Fibroblast of pulmonary artery (primary cell): ENCODE data around the gene PDZD2.
A peak's percentile ranks its signal among the peaks of the same experiment; 100 is the strongest.

Experiments
- DNase-seq: peaks from one replicate; pipeline ENCODE4 v3.0.0-alpha.2; 2010; ENCODE audit warnings: low read depth
- H3K4me3 ChIP-seq: replicated peaks from 2 replicates; pipeline ENCODE4 v1.5.1; 2011; ENCODE audit warnings: low read depth, mild to moderate bottlenecking, control low read depth, low read length, moderate library complexity
- CTCF ChIP-seq: IDR thresholded peaks from 2 replicates; pipeline ENCODE4 v1.5.1; 2011; ENCODE audit warnings: mild to moderate bottlenecking, control low read depth, low read length, inconsistent platforms; ENCODE audit errors: missing control alignments

Gene PDZD2

DNA sequence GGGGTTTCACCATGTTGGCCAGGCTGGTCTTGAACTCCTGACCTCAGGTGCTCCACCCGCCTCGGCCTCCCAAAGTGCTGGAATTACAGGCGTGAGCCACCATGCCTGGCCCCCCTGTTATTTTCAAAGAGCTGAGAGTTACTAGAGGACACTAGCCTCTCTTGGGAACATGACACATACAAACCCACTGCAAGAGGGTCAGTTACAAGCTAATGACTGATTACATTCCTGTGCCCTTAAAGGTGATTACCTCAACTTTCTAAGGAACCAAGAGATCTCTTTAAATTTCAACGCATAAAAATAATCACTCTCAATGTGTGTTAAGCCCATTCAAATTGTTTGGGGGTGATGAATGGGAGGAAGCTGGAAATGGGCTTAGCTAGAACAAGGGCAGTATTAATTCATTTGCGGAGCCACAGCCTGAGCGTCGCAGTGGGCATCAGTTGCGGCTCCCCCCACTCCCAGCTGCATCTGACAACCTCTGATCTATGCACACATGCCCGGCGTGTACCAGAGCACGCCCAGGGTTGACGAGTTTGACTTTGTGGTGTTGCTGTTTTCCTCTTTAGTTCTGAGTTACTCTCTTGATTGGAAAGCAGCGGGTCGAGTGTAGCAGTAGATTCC is 388.3 kb downstream of the PDZD2 start:
- DNase-seq, result no peak
- no peak for TF ChIP-seq CTCF
- peak overlapping the region; percentile 29 for H3K4me3 ChIP-seq

GRCh38 chr5:32027717-32028458 is 389.0 kb downstream of the PDZD2 start:
- DNase-seq, result peak; percentile 100
- peak overlapping the region; percentile 29 for H3K4me3 ChIP-seq
- no peak for TF ChIP-seq CTCF

DNA sequence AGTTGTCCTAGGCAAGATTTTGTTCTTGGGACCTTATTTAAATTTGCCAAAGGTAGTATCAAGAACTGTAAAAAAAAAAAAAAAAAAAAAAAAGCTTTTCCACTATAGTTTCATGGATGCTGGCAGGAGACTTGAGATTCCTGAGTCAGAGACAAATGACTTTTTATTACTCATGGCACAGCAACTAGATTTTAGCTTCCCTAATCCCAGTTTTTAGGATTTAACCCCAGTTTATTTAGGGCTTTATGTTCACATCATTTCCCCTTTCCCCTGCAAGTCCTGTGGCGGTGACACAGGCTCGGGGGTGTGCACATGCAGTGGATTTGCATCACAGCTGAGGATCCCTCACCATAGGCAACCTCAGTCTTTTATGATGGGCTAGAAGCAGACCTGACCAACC is 390.3 kb downstream of the PDZD2 start:
- no peak overlapping the region for H3K4me3 ChIP-seq
- no peak for TF ChIP-seq CTCF
- no peak for DNase-seq

- no peak for TF ChIP-seq CTCF
- DNase-seq, result no peak
- no peak overlapping the region for H3K4me3 ChIP-seq
Measured at GRCh38 chr5:32029781-32030180, 390.9 kb downstream of the PDZD2 start.

DNA sequence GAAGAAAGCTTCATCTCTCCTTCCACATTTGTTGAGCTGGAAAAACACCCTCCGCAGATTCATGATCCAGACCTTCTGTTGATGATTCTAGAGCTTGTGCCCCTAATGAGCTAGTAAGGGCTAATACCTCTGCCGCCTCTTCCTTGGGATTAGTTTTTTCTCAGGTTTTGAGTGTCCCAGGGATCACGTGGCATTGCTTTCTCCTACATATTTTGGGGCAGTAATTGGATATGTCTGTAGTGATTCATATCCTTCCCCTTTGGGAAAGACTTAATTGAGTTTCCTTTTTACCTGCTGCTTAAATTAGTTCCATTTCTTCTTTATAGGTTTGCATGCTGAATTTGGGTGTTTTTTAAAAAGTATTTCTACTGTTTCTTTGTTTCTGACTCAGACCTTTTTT is 391.3 kb downstream of the PDZD2 start:
- no peak overlapping the region for H3K4me3 ChIP-seq
- DNase-seq, result no peak
- TF ChIP-seq CTCF, result no peak

DNA sequence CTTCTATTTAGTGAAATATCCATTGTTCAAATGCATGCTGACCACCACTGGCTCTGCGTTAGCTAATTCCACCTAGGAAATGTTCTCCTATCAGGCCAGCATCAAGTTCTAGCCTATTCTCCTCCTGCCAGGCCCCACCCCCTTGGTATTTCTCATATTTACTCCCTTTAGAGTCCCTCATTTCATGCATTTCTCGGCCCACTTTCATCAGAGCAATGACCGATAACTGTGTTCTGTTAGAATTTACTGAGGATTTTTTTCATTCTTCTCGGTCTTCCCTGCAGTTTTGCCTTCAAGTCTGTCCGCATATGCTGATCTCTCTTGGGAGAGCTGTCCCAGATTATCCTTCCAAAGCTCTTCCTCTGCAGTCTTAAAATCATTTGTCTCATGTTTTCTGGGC is 391.8 kb downstream of the PDZD2 start:
- no peak for TF ChIP-seq CTCF
- DNase-seq, result no peak
- no peak overlapping the region for H3K4me3 ChIP-seq

- peak; percentile 36 for DNase-seq
- no peak overlapping the region for H3K4me3 ChIP-seq
- no peak for TF ChIP-seq CTCF
Measured at GRCh38 chr5:32031089-32031488, 392.2 kb downstream of the PDZD2 start.
